Suprapubic skin (tissue), 4 donors: ENCODE measurements around the gene MLLT10.

Experiments
- EP300 ChIP-seq: sonication (generic); formaldehyde crosslinking; IDR thresholded peaks from one replicate; pipeline ENCODE4 v1.6.1; 2017; ENCODE audit warnings: antibody characterized with exemption
- POLR2A ChIP-seq, 2 donors: fragments of 450-650 bp; IDR thresholded peaks; one replicate each; pipeline ENCODE4 v1.6.1; 2017; ENCODE audit warnings: antibody characterized with exemption in 2 of 2, mild to moderate bottlenecking in 2 of 2, moderate library complexity in 2 of 2
- POLR2AphosphoS5 ChIP-seq, 3 donors: sonication (generic); formaldehyde crosslinking; IDR thresholded peaks; one replicate each; pipeline ENCODE4 v1.6.1; 2017; ENCODE audit warnings: antibody characterized with exemption in 3 of 3
- TF ChIP-seq, protein P1 (sequence below), 2 donors: fragments of 200-600 bp in 1 of 2; fragments of 450-650 bp in 1 of 2; sonication (generic) in 1 of 2; IDR thresholded peaks; one replicate each; pipeline ENCODE4 v1.5.1; 2016 to 2019; ENCODE audit warnings: antibody characterized with exemption in 2 of 2, mild to moderate bottlenecking in 1 of 2, moderate library complexity in 1 of 2

DNA sequence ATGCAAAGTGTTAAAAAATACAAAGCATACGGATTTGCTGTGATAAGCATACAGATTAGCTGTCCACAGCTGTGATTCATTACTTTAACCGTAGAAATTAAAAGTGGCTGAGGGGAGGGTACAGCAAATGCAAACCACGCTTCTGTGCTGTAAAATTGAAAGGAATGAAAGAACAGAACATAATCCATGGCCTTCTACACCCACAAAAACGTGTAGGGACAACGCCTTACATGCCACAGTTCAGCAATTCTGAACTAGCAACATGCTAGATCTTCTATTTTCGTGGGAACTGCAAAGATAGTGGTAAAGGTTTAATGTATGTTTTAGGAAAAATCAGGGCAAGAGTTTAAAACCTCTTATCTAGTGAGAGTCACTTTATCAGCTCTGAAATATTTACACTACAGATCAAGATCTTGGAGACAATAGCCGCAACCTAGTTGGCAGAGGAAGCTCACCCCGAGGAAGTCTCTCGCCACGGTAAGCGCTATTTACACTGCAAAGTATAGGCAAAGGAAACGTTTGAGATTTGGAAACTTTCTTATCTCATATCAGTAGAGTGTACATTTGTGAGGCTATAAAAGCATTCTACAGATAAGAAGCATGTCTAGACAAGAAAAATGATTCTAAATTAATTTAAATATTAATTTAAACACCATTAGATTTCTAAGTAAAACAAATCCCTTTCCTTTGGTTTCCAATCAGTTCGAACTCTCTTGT is 193.6 kb downstream of the MLLT10 start:
- TF ChIP-seq, protein P1, sequence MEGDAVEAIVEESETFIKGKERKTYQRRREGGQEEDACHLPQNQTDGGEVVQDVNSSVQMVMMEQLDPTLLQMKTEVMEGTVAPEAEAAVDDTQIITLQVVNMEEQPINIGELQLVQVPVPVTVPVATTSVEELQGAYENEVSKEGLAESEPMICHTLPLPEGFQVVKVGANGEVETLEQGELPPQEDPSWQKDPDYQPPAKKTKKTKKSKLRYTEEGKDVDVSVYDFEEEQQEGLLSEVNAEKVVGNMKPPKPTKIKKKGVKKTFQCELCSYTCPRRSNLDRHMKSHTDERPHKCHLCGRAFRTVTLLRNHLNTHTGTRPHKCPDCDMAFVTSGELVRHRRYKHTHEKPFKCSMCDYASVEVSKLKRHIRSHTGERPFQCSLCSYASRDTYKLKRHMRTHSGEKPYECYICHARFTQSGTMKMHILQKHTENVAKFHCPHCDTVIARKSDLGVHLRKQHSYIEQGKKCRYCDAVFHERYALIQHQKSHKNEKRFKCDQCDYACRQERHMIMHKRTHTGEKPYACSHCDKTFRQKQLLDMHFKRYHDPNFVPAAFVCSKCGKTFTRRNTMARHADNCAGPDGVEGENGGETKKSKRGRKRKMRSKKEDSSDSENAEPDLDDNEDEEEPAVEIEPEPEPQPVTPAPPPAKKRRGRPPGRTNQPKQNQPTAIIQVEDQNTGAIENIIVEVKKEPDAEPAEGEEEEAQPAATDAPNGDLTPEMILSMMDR (IDR thresholded peaks at IDR 0.05) = no peak
- no peak for TF ChIP-seq POLR2AphosphoS5 (IDR thresholded peaks at IDR 0.05)
- TF ChIP-seq POLR2A (IDR thresholded peaks at IDR 0.05) = no peak
- TF ChIP-seq EP300 = no peak
